ENCODE data around the gene TCTN3. TPM values are rescaled to one million over a fixed set of nuclear protein-coding genes. Genes with fewer than 3 reads are reported as not detected.
"Not testable (repeated sequence)": the region's sequence is repeated elsewhere in the genome, so short reads cannot be mapped to it uniquely, and the experiment has no call there.

TCTN3 gene
- total RNA-seq, 1 experiment from 2014 or later, result 74.6 TPM

- no peak for DNase-seq (ENCODE audit: low read depth, low spot score)
- in situ Hi-C loops (cut with HindIII; ENCODE audit: low pct_unique_long_range_greater_than_20kb, low sequenced_read_pairs), result no loop called here
These were observed 3.7 kb upstream of the TCTN3 start for GRCh38 chr10:95697429-95697828.

- DNase-seq (ENCODE audit: low read depth, low spot score), result no peak
- in situ Hi-C loops (cut with HindIII; ENCODE audit: low pct_unique_long_range_greater_than_20kb, low sequenced_read_pairs), result no loop called here
These were observed 938 bp upstream of the TCTN3 start for GRCh38 chr10:95694665-95695064.

- in situ Hi-C loops (cut with HindIII; ENCODE audit: low pct_unique_long_range_greater_than_20kb, low sequenced_read_pairs), result no loop called here
- DNase-seq (ENCODE audit: low read depth, low spot score), result no peak
These were observed 558 bp downstream of the TCTN3 start for GRCh38 chr10:95693071-95693667.

GRCh38 chr10:95691281-95691680 is 2.4 kb downstream of the TCTN3 start:
- DNase-seq (ENCODE audit: low read depth, low spot score), result no peak
- in situ Hi-C loops (cut with HindIII; ENCODE audit: low pct_unique_long_range_greater_than_20kb, low sequenced_read_pairs), result no loop called here

- in situ Hi-C loops (cut with HindIII; ENCODE audit: low pct_unique_long_range_greater_than_20kb, low sequenced_read_pairs), result no loop called here
- DNase-seq (ENCODE audit: low read depth, low spot score), result no peak
These were observed 5.1 kb downstream of the TCTN3 start for GRCh38 chr10:95688648-95689047.

- no peak for DNase-seq (ENCODE audit: low read depth, low spot score)
- in situ Hi-C loops (cut with HindIII; ENCODE audit: low pct_unique_long_range_greater_than_20kb, low sequenced_read_pairs), result no loop called here
These were observed 9.8 kb downstream of the TCTN3 start for GRCh38 chr10:95683966-95684365.

GRCh38 chr10:95675403-95676116 is 18.2 kb downstream of the TCTN3 start:
- in situ Hi-C loops (cut with HindIII; ENCODE audit: low pct_unique_long_range_greater_than_20kb, low sequenced_read_pairs), result no loop called here
- DNase-seq (ENCODE audit: low read depth, low spot score), result no peak

- in situ Hi-C loops (cut with HindIII; ENCODE audit: low pct_unique_long_range_greater_than_20kb, low sequenced_read_pairs), result no loop called here
- DNase-seq (ENCODE audit: low read depth, low spot score), result no peak
These were observed 19.1 kb downstream of the TCTN3 start for GRCh38 chr10:95674643-95675042.

- in situ Hi-C loops (cut with HindIII; ENCODE audit: low pct_unique_long_range_greater_than_20kb, low sequenced_read_pairs); DNase-seq (ENCODE audit: low read depth, low spot score): not testable (repeated sequence)
These were observed 21.1 kb downstream of the TCTN3 start for GRCh38 chr10:95672641-95673040.

- in situ Hi-C loops (cut with HindIII; ENCODE audit: low pct_unique_long_range_greater_than_20kb, low sequenced_read_pairs), result no loop called here
- DNase-seq (ENCODE audit: low read depth, low spot score), result no peak
These were observed 29.2 kb downstream of the TCTN3 start for GRCh38 chr10:95664543-95664942.

- in situ Hi-C loops (cut with HindIII; ENCODE audit: low pct_unique_long_range_greater_than_20kb, low sequenced_read_pairs), result no loop called here
- DNase-seq (ENCODE audit: low read depth, low spot score), result no peak
These were observed 30.2 kb downstream of the TCTN3 start for GRCh38 chr10:95663496-95663895.

- DNase-seq (ENCODE audit: low read depth, low spot score), result no peak
These were observed 31.9 kb downstream of the TCTN3 start for GRCh38 chr10:95661818-95662217.

GRCh38 chr10:95660283-95660682 is 33.4 kb downstream of the TCTN3 start:
- no peak for DNase-seq (ENCODE audit: low read depth, low spot score)
- in situ Hi-C loops (cut with HindIII; ENCODE audit: low pct_unique_long_range_greater_than_20kb, low sequenced_read_pairs), result no loop called here

More at GRCh38 chr10:95661818-95662217, 31.9 kb downstream of the TCTN3 start:
- in situ Hi-C loops (cut with HindIII; ENCODE audit: low pct_unique_long_range_greater_than_20kb, low sequenced_read_pairs), result no loop called here

- in situ Hi-C loops (cut with HindIII; ENCODE audit: low pct_unique_long_range_greater_than_20kb, low sequenced_read_pairs), result no loop called here
- no peak for DNase-seq (ENCODE audit: low read depth, low spot score)
These were observed 36.5 kb downstream of the TCTN3 start for GRCh38 chr10:95657250-95657649.

GRCh38 chr10:95656291-95657164 is 37.2 kb downstream of the TCTN3 start, which contains the start of gene ALDH18A1:
TSS of gene ALDH18A1 (minus strand) at chr10:95656711. CDS start at chr10:95653377, 3,334 bp downstream.
- in situ Hi-C loops (cut with HindIII; ENCODE audit: low pct_unique_long_range_greater_than_20kb, low sequenced_read_pairs), result no loop called here
- peak; percentile 87 for DNase-seq (ENCODE audit: low read depth, low spot score)

- in situ Hi-C loops (cut with HindIII; ENCODE audit: low pct_unique_long_range_greater_than_20kb, low sequenced_read_pairs), result no loop called here
- peak; percentile 18 for DNase-seq (ENCODE audit: low read depth, low spot score)
These were observed 38.0 kb downstream of the TCTN3 start for GRCh38 chr10:95655571-95656290.

GRCh38 chr10:95653895-95654294 is 39.8 kb downstream of the TCTN3 start:
- in situ Hi-C loops (cut with HindIII; ENCODE audit: low pct_unique_long_range_greater_than_20kb, low sequenced_read_pairs), result no loop called here
- DNase-seq (ENCODE audit: low read depth, low spot score), result peak; percentile 49

Measured in SK-MEL-5 (cell line).